Stomach smooth muscle (tissue), 2 donors: ENCODE results near the gene FZR1.
"Not testable (repeated sequence)": the region's sequence is repeated elsewhere in the genome, so short reads cannot be mapped to it uniquely, and the experiment has no call there.

ENCODE experiments used
- H3K27ac ChIP-seq: one replicate; pipeline ENCODE4 v1.7.0; 2013; ENCODE audit warnings: mild to moderate bottlenecking, low read length, inconsistent platforms
- H3K27me3 ChIP-seq, 2 donors: one replicate each; pipeline ENCODE4 v1.7.0; 2013; ENCODE audit warnings: low read length in 2 of 2; ENCODE audit not compliant: insufficient read depth in 2 of 2, control insufficient read depth in 1 of 2
- H3K36me3 ChIP-seq, 2 donors: one replicate each; pipeline ENCODE4 v1.7.0; 2013; ENCODE audit warnings: low read length in 2 of 2; ENCODE audit not compliant: control insufficient read depth in 2 of 2, insufficient read depth in 2 of 2
- H3K4me1 ChIP-seq: one replicate; pipeline ENCODE4 v1.7.0; 2013; ENCODE audit warnings: low read length; ENCODE audit not compliant: control insufficient read depth, insufficient read depth
- H3K4me3 ChIP-seq, 2 donors: one replicate each; pipeline ENCODE4 v1.7.0; 2013; ENCODE audit warnings: low read length in 2 of 2
- H3K9ac ChIP-seq, 2 donors: one replicate each; pipeline ENCODE4 v1.7.0; 2013; ENCODE audit warnings: low read length in 2 of 2, mild to moderate bottlenecking in 1 of 2
- H3K9me3 ChIP-seq, 2 donors: one replicate each; pipeline ENCODE4 v1.7.0; 2013; ENCODE audit warnings: low read length in 2 of 2; ENCODE audit not compliant: control insufficient read depth in 2 of 2
- donor health status: healthy.
- donor health status: Pancreatic carcinoma.

FZR1 gene

DNA sequence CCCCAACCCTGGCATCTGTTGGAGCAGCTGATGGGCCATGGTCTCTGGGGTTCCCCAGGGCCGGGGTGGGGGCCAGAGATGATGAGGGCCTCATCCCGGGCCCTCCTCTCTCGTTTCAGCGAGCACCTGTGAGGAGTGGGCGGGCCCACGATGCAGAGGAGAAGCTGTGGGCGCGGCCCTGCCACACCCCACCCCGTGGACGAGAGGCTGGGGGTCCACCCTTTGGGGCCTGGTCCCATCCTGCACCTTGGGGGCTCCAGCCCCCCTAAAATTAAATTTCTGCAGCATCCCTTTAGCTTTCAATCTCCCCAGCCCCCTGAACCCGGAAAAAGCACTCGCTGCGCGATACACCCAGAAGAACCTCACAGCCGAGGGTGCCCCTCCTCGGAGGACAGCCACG is 72.3 kb downstream of the FZR1 start:
- H3K9me3 ChIP-seq = no peaks in the 10 kb centered on the region
- peaks cover 18% of the 10 kb centered on the region for H3K4me1 ChIP-seq
- no peak overlapping the region for H3K27ac ChIP-seq
- H3K4me3 ChIP-seq = no peak overlapping the region
- peaks cover 2 to 3% of the 10 kb centered on the region in 2 donors for H3K36me3 ChIP-seq
- no peaks in the 10 kb centered on the region for H3K27me3 ChIP-seq
- no peak overlapping the region for H3K9ac ChIP-seq

GRCh38 chr19:3580156-3580934 is 74.2 kb downstream of the FZR1 start:
- H3K36me3 ChIP-seq = peaks cover 0 to 1% of the 10 kb centered on the region in 2 donors
- no peaks in the 10 kb centered on the region for H3K9me3 ChIP-seq
- no peak overlapping the region for H3K4me3 ChIP-seq
- H3K27me3 ChIP-seq = peaks cover 2 to 3% of the 10 kb centered on the region in 2 donors
- no peak overlapping the region for H3K27ac ChIP-seq
- peaks cover 14% of the 10 kb centered on the region for H3K4me1 ChIP-seq
- H3K9ac ChIP-seq = no peak overlapping the region

DNA sequence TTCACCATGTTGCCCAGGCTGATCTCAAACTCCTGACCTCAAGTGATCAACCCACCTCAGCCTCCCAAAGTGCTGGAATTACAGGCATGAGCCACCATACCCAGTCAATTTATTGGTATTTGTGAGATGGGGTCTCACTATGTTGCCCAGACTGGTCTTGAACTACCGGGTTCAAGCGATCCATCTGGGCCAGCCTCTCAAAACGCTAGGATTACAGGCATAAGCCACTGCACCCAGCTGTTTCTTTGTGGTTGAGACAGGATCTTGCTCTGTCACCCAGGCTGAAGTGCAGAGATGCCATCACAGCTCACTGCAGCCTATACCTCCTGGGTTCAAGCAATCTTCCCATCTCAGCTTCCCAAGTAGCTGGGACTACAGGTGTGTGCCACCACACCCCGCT is 75.7 kb downstream of the FZR1 start:
- H3K27ac ChIP-seq, H3K36me3 ChIP-seq: not testable (repeated sequence)

DNA sequence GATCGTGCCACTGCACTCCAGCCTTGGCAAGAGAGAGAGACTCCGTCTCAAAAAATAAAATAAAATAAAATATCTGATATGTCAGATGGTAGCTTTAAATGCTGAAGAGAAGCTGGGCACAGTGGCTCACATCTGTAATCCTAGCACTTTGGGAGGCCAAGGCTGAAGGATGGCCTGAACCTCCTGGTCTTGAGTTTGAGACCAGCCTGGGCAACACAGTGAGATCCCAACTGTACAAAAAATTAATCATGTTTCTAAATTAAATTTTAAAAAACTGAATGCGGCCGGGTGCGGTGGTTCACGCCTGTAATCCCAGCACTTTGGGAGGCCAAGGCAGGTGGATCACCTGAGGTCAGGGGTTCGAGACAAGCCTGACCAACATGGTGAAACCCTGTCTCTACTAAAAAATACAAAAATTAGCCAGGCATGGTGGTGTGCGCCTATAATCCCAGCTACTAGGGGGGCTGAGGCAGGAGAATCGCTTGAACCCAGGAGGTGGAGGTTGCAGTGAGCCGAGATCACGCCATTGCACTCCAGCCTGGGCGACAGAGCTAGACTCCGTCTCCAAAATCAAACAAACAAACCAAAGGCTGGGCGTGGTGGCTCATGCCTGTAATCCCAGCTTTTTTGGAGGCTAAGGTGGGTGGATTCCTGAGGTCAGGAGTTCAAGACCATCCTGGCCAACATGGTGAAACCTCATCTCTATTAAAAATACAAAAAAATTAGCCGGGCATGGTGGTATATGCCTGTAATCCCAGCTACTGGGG is 78.1 kb downstream of the FZR1 start:
- not testable (repeated sequence) for H3K9me3 ChIP-seq, H3K27ac ChIP-seq, H3K4me3 ChIP-seq, H3K9ac ChIP-seq, H3K36me3 ChIP-seq
- Histone ChIP-seq H3K4me1 (peaks cover 19% of the 10 kb centered on the region), H3K27me3 (peaks cover 7 to 16% of the 10 kb centered on the region in 2 donors)

More for the DNA sequence above, 75.7 kb downstream of the FZR1 start:
- H3K9ac ChIP-seq, H3K9me3 ChIP-seq, H3K4me3 ChIP-seq: not testable (repeated sequence)
- H3K27me3 ChIP-seq = peaks cover 7 to 14% of the 10 kb centered on the region in 2 donors
- H3K4me1 ChIP-seq = peaks cover 15% of the 10 kb centered on the region

GRCh38 chr19:3585301-3586126 is 79.4 kb downstream of the FZR1 start, which contains the start of gene GIPC3:
GIPC3 (plus strand) TSS chr19:3585478; CDS start chr19:3585598, 120 bp downstream.
- Histone ChIP-seq H3K4me1 (peaks cover 19% of the 10 kb centered on the region), H3K36me3 (no peaks in the 10 kb centered on the region), H3K9me3 (no peaks in the 10 kb centered on the region), H3K9ac (no peak within 1 kb of the TSS), H3K27ac (no peak within 1 kb of the TSS), H3K4me3 (peak within 1 kb of the TSS in 1 of 2 donors; percentile 47), H3K27me3 (peaks cover 7 to 16% of the 10 kb centered on the region in 2 donors)

GRCh38 chr19:3586127-3586626 is 80.1 kb downstream of the FZR1 start:
- H3K9ac ChIP-seq = no peak overlapping the region
- H3K4me1 ChIP-seq = peaks cover 19% of the 10 kb centered on the region
- H3K36me3 ChIP-seq = no peaks in the 10 kb centered on the region
- H3K27me3 ChIP-seq = peaks cover 7 to 16% of the 10 kb centered on the region in 2 donors
- no peak overlapping the region for H3K27ac ChIP-seq
- no peaks in the 10 kb centered on the region for H3K9me3 ChIP-seq
- peak overlapping the region in 1 of 2 donors; percentile 47 for H3K4me3 ChIP-seq

- H3K4me1 ChIP-seq = peaks cover 19% of the 10 kb centered on the region
- no peak overlapping the region for H3K27ac ChIP-seq
- peaks cover 7 to 16% of the 10 kb centered on the region in 2 donors for H3K27me3 ChIP-seq
- no peaks in the 10 kb centered on the region for H3K36me3 ChIP-seq
- no peak overlapping the region for H3K9ac ChIP-seq
- no peaks in the 10 kb centered on the region for H3K9me3 ChIP-seq
- H3K4me3 ChIP-seq = peak overlapping the region; percentile 29 to 40
Measured at GRCh38 chr19:3586707-3587346, 80.7 kb downstream of the FZR1 start.
